PFSK-1 (cell line): ENCODE results near the gene CEP43.

Experiments used
- POLR2AphosphoS5 ChIP-seq: IDR thresholded peaks from 2 replicates; pipeline ENCODE4 v1.6.1; 2012; ENCODE audit warnings: low read depth, mild to moderate bottlenecking, control low read depth, low read length, moderate library complexity
- TAF1 ChIP-seq: IDR thresholded peaks from 2 replicates; pipeline ENCODE4 v1.6.1; 2012; ENCODE audit warnings: low read length, control low read depth, borderline replicate concordance; ENCODE audit not compliant: insufficient read depth

DNA sequence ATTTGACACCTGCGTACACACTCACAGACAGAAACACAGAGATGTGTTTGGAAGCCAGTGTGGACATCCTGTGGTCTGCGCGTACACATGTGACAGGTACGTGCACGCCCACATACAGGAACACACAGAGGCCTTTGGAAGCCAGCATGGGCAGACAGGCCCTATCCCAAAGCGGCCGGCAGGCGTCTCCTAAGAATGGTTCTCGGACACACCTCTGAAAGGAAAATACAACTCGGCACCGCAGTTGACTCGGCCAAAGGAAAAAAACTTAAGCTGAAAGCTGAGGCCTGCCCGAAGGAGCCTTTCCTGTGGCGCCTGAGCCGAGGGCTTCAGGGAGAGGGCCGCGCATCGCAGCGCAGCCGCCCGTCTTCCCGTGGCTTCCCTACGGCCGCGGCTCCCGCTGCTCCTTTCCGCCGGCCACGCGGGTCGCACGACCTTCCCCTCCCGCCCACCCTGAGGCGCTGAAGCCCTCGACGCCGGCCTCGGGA, 1.4 kb upstream of the CEP43 start:
- TF ChIP-seq TAF1 (no peak), POLR2AphosphoS5 (no peak)
